Colonic mucosa (tissue), 4 donors: ENCODE measurements around the gene GNPTG. TPM values are rescaled to one million over a fixed set of nuclear protein-coding genes. Genes with fewer than 3 reads are reported as not detected.

ENCODE experiments used
- DNase-seq: peaks from one replicate; pipeline ENCODE4 v3.0.0-alpha.2; 2020
- H3K27ac ChIP-seq: fragments of 200-600 bp; one replicate; pipeline ENCODE4 v1.8.0; 2021
- H3K27me3 ChIP-seq: fragments of 200-600 bp; one replicate; pipeline ENCODE4 v1.8.0; 2021
- H3K36me3 ChIP-seq: fragments of 200-600 bp; one replicate; pipeline ENCODE4 v1.8.0; 2021
- H3K4me1 ChIP-seq: fragments of 200-600 bp; one replicate; pipeline ENCODE4 v1.8.0; 2021; ENCODE audit warnings: mild to moderate bottlenecking
- H3K4me3 ChIP-seq: fragments of 200-600 bp; one replicate; pipeline ENCODE4 v1.8.0; 2021
- H3K9ac ChIP-seq, 2 donors: one replicate each; pipeline ENCODE4 v1.7.0; 2013; ENCODE audit warnings: control low read depth in 2 of 2, low read depth in 2 of 2, low read length in 2 of 2
- H3K9me3 ChIP-seq: fragments of 200-600 bp; one replicate; pipeline ENCODE4 v1.8.0; 2021
- CTCF ChIP-seq: fragments of 200-600 bp; IDR thresholded peaks from one replicate; pipeline ENCODE4 v1.8.0; 2022; ENCODE audit warnings: antibody characterized with exemption, mild to moderate bottlenecking
- intact Hi-C: fragments of 100-400 bp; cut with DNase I; formaldehyde crosslinking; loops from one replicate; pipeline ENCODE4 v1.14.1; 2022
- total RNA-seq, 2 donors: library from RNA; stranded (reverse); fragmentation: NEBNext Ultra II Directional in 1 of 2; extraction: Animal tissue kit (Norgen Biotek cat#: 25700) in 1 of 2; gene quantifications; one replicate each; pipeline ENCODE4 v1.2.1, GENCODE V29; 2021
- donor health status: healthy.
- donor health status: DM: no; HTN: no; CAD: no.
- donor health status: DM: no; HTN: no; CAD: no.

The GNPTG gene
- total RNA-seq, 2 donors from 2014 or later: 48.2 to 59.1 TPM

GRCh38 chr16:1315081-1316032, 36.4 kb upstream of the GNPTG start:
- Histone ChIP-seq H3K27me3 (no peaks in the 10 kb centered on the region), H3K27ac (no peak overlapping the region), H3K4me1 (peaks cover 11% of the 10 kb centered on the region), H3K36me3 (peaks cover 29% of the 10 kb centered on the region), H3K9ac (no peak overlapping the region), H3K9me3 (no peaks in the 10 kb centered on the region), H3K4me3 (no peak overlapping the region)
- TF ChIP-seq CTCF: no peak
- intact Hi-C loops: no loop called here
- no peak for DNase-seq

- Histone ChIP-seq H3K9ac (no peak overlapping the region), H3K36me3 (peaks cover 29% of the 10 kb centered on the region), H3K27ac (no peak overlapping the region), H3K4me3 (no peak overlapping the region), H3K27me3 (no peaks in the 10 kb centered on the region), H3K9me3 (no peaks in the 10 kb centered on the region), H3K4me1 (peaks cover 11% of the 10 kb centered on the region)
- DNase-seq: no peak
- intact Hi-C loops: no loop called here
- no peak for TF ChIP-seq CTCF
Measured at GRCh38 chr16:1316033-1316405, 35.7 kb upstream of the GNPTG start.

GRCh38 chr16:1317479-1318267, 34.1 kb upstream of the GNPTG start:
- no peaks in the 10 kb centered on the region for H3K27me3 ChIP-seq
- no peak overlapping the region for H3K9ac ChIP-seq
- DNase-seq: no peak
- peaks cover 29% of the 10 kb centered on the region for H3K36me3 ChIP-seq
- no peaks in the 10 kb centered on the region for H3K4me1 ChIP-seq
- intact Hi-C loops: no loop called here
- TF ChIP-seq CTCF: no peak
- no peak overlapping the region for H3K4me3 ChIP-seq
- no peak overlapping the region for H3K27ac ChIP-seq
- no peaks in the 10 kb centered on the region for H3K9me3 ChIP-seq

GRCh38 chr16:1318268-1318545, 33.5 kb upstream of the GNPTG start:
- intact Hi-C loops: no loop called here
- Histone ChIP-seq H3K9ac (no peak overlapping the region), H3K27me3 (no peaks in the 10 kb centered on the region), H3K9me3 (no peaks in the 10 kb centered on the region), H3K36me3 (peaks cover 30% of the 10 kb centered on the region), H3K4me1 (no peaks in the 10 kb centered on the region), H3K4me3 (no peak overlapping the region), H3K27ac (no peak overlapping the region)
- DNase-seq: no peak
- TF ChIP-seq CTCF: no peak

- Histone ChIP-seq H3K36me3 (peaks cover 33% of the 10 kb centered on the region), H3K9ac (no peak overlapping the region), H3K27ac (no peak overlapping the region), H3K9me3 (no peaks in the 10 kb centered on the region), H3K4me3 (no peak overlapping the region), H3K27me3 (no peaks in the 10 kb centered on the region), H3K4me1 (no peaks in the 10 kb centered on the region)
- no peak for TF ChIP-seq CTCF
- intact Hi-C loops: no loop called here
- no peak for DNase-seq
Measured at GRCh38 chr16:1319041-1319440, 32.7 kb upstream of the GNPTG start.
